Suprapubic skin (tissue), 4 donors: ENCODE results near the gene HEXA. TPM values are rescaled to one million over a fixed set of nuclear protein-coding genes. Genes with fewer than 3 reads are reported as not detected.

ENCODE experiments used
- DNase-seq, 2 donors: peaks; one replicate each; pipeline ENCODE4 v3.0.0-alpha.2; 2019; ENCODE audit warnings: low spot score in 2 of 2
- H3K27ac ChIP-seq: fragments of 200-600 bp; sonication (generic); one replicate; pipeline ENCODE4 v1.5.1; 2019
- H3K27me3 ChIP-seq: fragments of 200-600 bp; sonication (generic); one replicate; pipeline ENCODE4 v1.5.1; 2019
- H3K36me3 ChIP-seq: fragments of 200-600 bp; sonication (generic); one replicate; pipeline ENCODE4 v1.5.1; 2019
- H3K4me1 ChIP-seq: fragments of 200-600 bp; sonication (generic); one replicate; pipeline ENCODE4 v1.5.1; 2019
- H3K4me3 ChIP-seq: fragments of 200-600 bp; sonication (generic); one replicate; pipeline ENCODE4 v1.5.1; 2019; ENCODE audit warnings: mild to moderate bottlenecking
- H3K9me3 ChIP-seq: fragments of 200-600 bp; sonication (generic); one replicate; pipeline ENCODE4 v1.5.1; 2019
- CTCF ChIP-seq, 2 donors: fragments of 200-600 bp in 1 of 2; fragments of 450-650 bp in 1 of 2; sonication (generic) in 1 of 2; IDR thresholded peaks; one replicate each; pipeline ENCODE4 v1.5.1; 2016 to 2019; ENCODE audit warnings: antibody characterized with exemption in 2 of 2, mild to moderate bottlenecking in 1 of 2, moderate library complexity in 1 of 2
- EP300 ChIP-seq: sonication (generic); formaldehyde crosslinking; IDR thresholded peaks from one replicate; pipeline ENCODE4 v1.6.1; 2017; ENCODE audit warnings: antibody characterized with exemption
- POLR2A ChIP-seq, 2 donors: fragments of 450-650 bp; IDR thresholded peaks; one replicate each; pipeline ENCODE4 v1.6.1; 2017; ENCODE audit warnings: antibody characterized with exemption in 2 of 2, mild to moderate bottlenecking in 2 of 2, moderate library complexity in 2 of 2
- POLR2AphosphoS5 ChIP-seq, 3 donors: sonication (generic); formaldehyde crosslinking; IDR thresholded peaks; one replicate each; pipeline ENCODE4 v1.6.1; 2017; ENCODE audit warnings: antibody characterized with exemption in 3 of 3
- WGBS: methylation state at CpG from one replicate; pipeline ENCODE4 v1.1.5; 2018; 5-methylcytosine and 5-hydroxymethylcytosine counted together
- total RNA-seq, 4 donors: library from RNA; depleted of rRNA; stranded (reverse); fragments of >200 nt; gene quantifications; one replicate each; pipeline ENCODE4 v1.1.0, GENCODE V29; 2016

Gene HEXA
- total RNA-seq, 4 donors from 2014 or later, result 34.8 to 60.2 (median 45.8) TPM

GRCh38 chr15:72323752-72324151, 52.1 kb downstream of the HEXA start:
- Histone ChIP-seq H3K27ac (no peak overlapping the region), H3K27me3 (no peaks in the 10 kb centered on the region), H3K9me3 (no peaks in the 10 kb centered on the region), H3K36me3 (peaks cover 14% of the 10 kb centered on the region), H3K4me1 (peaks cover 17% of the 10 kb centered on the region), H3K4me3 (no peak overlapping the region)
- no peak for DNase-seq
- TF ChIP-seq CTCF (IDR thresholded peaks at IDR 0.05), result no peak
- WGBS, result 97% methylated on average over 1 of the region's 1 CpG

DNA sequence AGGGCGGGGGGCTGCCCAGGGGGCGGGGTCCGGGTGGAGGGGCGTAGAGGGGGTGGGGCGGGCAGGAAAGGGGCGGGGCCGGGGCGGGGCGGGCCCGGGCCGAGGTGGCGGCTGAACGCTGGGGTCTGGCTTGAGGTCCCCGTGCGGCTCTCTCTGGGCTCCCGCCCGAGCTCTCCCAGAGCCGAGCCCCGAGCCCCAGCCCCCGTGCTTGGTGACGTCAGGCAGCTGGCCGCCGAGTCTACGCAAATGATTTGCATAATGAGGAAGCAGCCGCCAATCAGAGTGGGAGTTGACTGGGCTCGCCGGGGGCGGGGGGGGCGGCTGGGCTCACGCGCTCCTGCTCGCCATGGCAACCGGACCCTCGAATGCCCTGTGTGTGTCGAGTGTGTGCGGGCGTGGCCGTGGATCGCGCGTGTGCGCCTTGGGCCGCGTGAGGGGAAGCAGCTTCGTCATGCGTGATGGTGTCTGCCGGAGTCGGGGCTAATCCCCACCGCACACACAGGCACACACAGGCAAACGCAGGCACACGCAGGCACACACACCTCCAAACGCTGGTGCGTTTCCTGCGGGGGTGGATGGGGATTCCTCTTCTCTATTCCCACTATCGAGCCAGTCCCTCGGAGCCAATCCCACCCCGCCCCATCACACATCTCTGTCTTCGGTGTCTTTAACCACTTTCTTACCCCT, 55.7 kb downstream of the HEXA start, which contains the start of gene CELF6:
Gene CELF6 (minus strand): TSS at position 173 of the 687 bp plus-strand sequence. CDS start 283 bp downstream, outside the sequence.
- peaks cover 17% of the 10 kb centered on the region for H3K4me1 ChIP-seq
- H3K4me3 ChIP-seq, result peak within 1 kb of the TSS; percentile 48
- no peaks in the 10 kb centered on the region for H3K27me3 ChIP-seq
- no peaks in the 10 kb centered on the region for H3K36me3 ChIP-seq
- no peak for TF ChIP-seq POLR2A (IDR thresholded peaks at IDR 0.05)
- TF ChIP-seq EP300, result no peak
- TF ChIP-seq POLR2AphosphoS5 (IDR thresholded peaks at IDR 0.05), result no peak
- no peak for TF ChIP-seq CTCF (IDR thresholded peaks at IDR 0.05)
- no peak within 1 kb of the TSS for H3K27ac ChIP-seq
- H3K9me3 ChIP-seq, result no peaks in the 10 kb centered on the region
- 1% methylated on average over 10 of the region's 58 CpGs for WGBS
- peak; percentile 88 to 89 for DNase-seq

- H3K27me3 ChIP-seq, result no peaks in the 10 kb centered on the region
- DNase-seq, result peak; percentile 72 to 80
- H3K36me3 ChIP-seq, result no peaks in the 10 kb centered on the region
- 8% methylated on average over 4 of the region's 48 CpGs for WGBS
- H3K4me1 ChIP-seq, result peaks cover 17% of the 10 kb centered on the region
- no peak overlapping the region for H3K27ac ChIP-seq
- H3K9me3 ChIP-seq, result no peaks in the 10 kb centered on the region
- H3K4me3 ChIP-seq, result peak overlapping the region; percentile 48
- TF ChIP-seq CTCF (IDR thresholded peaks at IDR 0.05), result no peak
- no peak for TF ChIP-seq POLR2A (IDR thresholded peaks at IDR 0.05)
Measured at GRCh38 chr15:72319360-72319984, 56.3 kb downstream of the HEXA start.

GRCh38 chr15:72318408-72318942, 57.3 kb downstream of the HEXA start:
- 46% methylated on average over 2 of the region's 2 CpGs for WGBS
- Histone ChIP-seq H3K4me3 (no peak overlapping the region), H3K9me3 (no peaks in the 10 kb centered on the region), H3K4me1 (peaks cover 17% of the 10 kb centered on the region), H3K27me3 (no peaks in the 10 kb centered on the region), H3K36me3 (no peaks in the 10 kb centered on the region), H3K27ac (no peak overlapping the region)
- no peak for TF ChIP-seq POLR2A (IDR thresholded peaks at IDR 0.05)
- no peak for TF ChIP-seq POLR2AphosphoS5 (IDR thresholded peaks at IDR 0.05)
- TF ChIP-seq CTCF (IDR thresholded peaks at IDR 0.05), result no peak
- TF ChIP-seq EP300, result no peak
- DNase-seq, result no peak

DNA sequence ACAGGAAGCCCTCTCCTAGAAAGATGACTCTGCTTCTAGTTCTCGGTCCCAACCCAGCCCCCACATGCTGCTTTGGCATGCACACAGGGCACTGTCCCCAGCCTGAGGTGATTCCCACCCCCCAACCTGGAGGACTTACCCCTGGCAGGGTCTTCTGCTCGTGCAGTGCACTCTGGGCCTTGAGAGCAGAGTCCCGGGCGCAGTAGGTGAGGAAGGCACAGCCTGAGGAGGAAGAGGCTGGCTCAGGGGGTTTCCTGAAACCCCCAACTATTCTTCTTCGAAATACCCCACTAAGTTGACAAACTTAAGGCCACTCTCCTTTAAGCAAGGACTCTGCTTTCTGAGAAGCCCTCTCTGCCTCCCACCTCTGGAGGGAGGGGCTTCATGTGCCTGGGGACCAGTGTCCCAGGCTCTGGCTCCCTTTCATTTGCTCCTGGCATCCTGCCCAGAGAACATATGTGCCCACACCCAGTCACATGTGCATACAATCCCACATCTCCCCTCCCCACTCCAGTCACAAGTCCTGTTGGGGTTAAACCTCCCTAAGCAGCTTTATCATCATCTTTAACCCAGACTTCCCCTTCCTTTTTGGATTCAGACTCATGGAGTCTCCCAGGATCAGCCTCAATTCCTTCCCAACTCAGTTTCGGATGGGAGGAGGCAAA, 60.0 kb downstream of the HEXA start:
- H3K27ac ChIP-seq, result no peak overlapping the region
- TF ChIP-seq POLR2AphosphoS5 (IDR thresholded peaks at IDR 0.05) (no peak), POLR2A (IDR thresholded peaks at IDR 0.05) (no peak), CTCF (IDR thresholded peaks at IDR 0.05) (no peak), EP300 (no peak)
- no peak overlapping the region for H3K4me3 ChIP-seq
- H3K9me3 ChIP-seq, result no peaks in the 10 kb centered on the region
- H3K36me3 ChIP-seq, result no peaks in the 10 kb centered on the region
- no peaks in the 10 kb centered on the region for H3K27me3 ChIP-seq
- DNase-seq, result no peak
- H3K4me1 ChIP-seq, result peaks cover 19% of the 10 kb centered on the region
- WGBS, result 55% methylated on average over 6 of the region's 6 CpGs
